Measurements from ENCODE around the gene SEMA7A.

Gene SEMA7A

GRCh38 chr15:74414603-74415338, 19.0 kb downstream of the SEMA7A start:
- DNase-seq: no peak

DNA sequence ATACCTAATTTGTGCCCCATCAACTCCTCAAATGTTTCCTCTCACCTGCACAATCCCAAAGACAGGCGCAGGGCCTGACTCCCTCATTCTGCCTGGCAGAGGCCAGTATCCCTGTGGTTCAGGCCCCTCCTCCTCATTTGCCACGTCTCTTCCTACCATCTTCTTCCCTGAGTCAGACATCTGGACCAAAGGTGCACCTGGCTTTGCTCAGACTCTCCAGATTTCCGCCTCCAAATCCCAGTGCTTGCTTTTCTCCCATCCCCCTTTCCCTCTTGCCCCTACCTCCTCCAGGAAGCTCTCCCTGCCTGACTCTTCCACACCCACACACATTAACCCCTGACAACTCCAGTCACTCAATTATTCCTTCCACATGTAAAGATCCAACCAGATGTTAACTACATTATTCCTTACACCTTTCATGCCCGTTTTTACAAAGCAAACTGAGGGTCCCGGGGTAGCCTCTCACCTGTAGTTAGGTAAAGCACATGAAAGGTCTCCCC, 19.6 kb downstream of the SEMA7A start:
- DNase-seq: no peak

GRCh38 chr15:74413350-74414080, 20.2 kb downstream of the SEMA7A start:
- DNase-seq: no peak

DNA sequence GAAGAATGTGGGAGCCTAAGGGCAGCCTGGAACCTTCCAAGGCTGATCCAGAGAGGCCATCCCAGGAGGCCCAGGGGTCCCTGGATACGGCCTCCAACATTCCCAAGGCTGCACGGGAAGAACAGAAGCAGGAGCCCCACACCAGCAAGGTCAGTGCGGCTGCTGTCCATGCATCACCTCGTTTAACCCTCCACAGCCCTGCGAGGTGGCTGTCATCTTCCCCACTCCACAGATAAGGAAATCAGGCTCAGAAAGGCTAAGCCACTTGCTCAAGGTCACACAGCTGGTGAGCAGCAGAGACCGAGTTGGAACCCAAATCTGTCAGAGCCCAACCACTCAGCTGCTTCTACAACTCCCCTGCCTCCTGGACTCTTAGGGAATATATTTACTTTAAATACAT, 21.6 kb downstream of the SEMA7A start:
- DNase-seq: no peak

GRCh38 chr15:74411686-74412085, 22.1 kb downstream of the SEMA7A start:
- no peak for DNase-seq

DNA sequence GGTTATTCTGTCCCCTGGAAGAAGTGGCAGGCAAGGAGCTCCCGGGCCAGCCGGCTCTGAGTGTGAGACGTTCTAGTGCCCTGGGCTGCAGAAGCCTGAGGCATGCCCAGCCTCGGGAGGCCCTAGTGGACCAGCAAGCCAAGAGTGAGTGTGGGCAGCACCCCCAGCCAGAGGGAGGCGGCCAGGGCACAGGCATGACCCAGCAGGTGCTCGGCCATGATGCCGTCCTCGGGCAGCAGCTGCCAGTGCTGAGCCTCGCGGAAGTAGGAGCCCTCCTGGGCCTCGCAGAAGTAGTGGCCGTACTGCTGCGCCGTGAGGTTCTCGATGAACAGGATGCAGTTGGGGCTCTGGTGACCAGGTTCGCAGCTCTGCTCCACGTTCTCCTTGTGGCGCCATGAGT, 23.3 kb downstream of the SEMA7A start:
- no peak for DNase-seq

DNA sequence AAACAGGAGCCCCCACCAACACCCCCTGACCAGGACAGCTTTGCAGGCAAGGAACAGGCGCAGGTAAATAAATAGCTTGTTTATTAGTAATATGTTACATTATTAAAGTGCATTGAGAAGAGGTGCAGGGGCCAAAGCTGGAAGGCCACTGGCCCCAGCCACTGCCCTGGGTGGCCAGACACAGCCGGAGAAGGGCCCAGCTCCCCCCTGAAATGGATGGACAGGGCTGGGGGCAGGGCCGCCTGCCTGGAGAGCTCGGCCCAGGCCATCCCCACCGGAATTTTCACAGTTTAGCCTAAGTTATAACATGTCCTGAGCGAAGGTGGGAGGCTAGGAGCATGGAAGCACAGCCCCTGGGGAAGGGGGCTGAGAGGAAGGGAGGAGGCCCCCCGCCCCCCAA, 24.5 kb downstream of the SEMA7A start:
- DNase-seq: no peak

DNA sequence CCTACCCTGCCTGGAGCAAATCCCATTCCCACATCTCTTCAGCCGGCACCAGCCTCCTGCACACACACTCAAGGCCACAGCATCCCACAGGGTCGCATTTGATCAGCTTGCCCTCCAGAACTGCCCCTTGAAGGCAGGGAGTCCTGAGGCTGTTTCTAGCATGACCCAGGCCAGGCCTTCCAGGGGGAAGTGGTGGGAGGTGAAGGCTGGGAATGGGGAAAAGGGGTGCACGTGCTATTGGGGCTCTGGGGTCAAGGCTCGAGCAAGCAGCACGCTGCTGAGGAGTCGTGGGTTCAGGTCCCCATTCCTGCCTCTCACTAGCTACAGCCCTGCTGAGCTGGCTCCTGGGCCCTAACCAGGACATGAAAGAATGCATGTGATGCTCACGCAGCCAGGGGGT, 24.9 kb downstream of the SEMA7A start:
- no peak for DNase-seq

DNA sequence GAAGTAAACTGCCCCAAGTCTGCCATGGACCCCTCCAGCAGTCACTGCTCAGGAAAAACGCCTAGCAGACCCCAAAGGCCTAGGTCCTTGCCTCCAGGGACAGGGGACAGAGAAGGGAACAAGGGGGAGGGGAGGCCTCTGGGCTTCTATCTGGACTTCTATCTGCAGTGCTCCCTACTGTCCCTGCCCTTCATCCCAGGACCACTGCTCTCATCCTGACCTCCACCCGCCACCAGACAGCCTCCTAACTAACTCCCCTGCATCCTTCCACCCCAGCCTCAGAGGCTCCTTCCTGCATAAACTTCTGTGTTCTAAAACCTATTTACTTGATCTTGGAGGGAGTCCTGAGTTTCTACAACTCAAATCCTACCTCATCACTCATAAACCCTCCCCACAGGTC, 25.4 kb downstream of the SEMA7A start:
- no peak for DNase-seq

DNA sequence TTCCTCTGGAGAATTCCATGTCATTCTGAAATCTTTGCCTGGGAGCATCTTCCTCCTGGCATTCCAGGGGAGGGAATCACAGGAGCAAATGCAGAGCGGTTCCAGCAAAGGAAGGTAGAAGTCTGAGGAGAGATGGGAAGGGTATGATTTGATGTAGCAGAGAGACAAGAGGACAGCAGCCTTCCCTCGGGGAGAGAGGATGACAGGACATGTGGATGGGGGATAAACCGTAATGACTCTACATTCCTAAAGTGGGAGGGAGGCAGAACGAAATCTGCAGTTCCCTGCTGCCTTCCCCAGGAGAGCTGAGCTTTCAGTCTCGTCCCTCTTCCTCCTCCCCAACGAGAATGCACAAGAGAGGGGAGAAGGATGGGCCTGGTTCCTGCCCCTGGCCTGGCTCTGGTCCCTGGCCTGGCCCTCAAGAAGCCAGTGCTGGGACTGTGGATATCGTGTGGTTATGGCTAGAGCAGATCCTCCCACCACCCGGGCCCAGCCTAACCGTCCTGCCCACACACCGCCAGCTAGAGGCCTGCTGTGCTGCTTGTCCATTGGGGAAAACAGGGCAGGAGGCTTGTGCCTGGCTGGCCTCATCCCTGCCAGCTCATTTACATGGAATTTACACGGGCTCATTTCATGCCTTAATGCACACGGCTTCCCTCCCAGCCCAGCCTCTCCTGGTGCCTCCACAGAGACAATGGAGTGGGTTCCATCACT, 26.6 kb downstream of the SEMA7A start:
- peak; percentile 34 for DNase-seq

DNA sequence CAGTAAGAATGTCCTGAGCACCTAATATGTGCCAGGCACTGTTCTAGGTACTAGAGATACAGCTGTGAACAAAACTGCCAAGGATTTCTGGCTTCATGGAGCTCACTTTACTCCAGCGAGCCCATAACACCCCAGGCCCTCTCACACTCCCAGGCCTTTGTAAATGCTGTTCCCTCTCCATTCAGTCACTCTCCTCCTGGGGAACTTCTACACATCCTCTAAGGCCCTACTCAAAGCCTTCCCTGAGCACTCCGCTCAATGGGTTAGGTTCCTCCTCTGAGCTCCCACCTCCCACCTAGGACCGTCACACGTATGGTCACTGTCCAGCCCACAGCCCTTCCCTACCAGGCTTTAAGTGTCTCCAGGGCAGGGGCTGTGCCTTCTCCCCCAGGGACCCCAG, 27.2 kb downstream of the SEMA7A start:
- no peak for DNase-seq

- DNase-seq: no peak
Measured at GRCh38 chr15:74405823-74406222, 27.9 kb downstream of the SEMA7A start.

DNA sequence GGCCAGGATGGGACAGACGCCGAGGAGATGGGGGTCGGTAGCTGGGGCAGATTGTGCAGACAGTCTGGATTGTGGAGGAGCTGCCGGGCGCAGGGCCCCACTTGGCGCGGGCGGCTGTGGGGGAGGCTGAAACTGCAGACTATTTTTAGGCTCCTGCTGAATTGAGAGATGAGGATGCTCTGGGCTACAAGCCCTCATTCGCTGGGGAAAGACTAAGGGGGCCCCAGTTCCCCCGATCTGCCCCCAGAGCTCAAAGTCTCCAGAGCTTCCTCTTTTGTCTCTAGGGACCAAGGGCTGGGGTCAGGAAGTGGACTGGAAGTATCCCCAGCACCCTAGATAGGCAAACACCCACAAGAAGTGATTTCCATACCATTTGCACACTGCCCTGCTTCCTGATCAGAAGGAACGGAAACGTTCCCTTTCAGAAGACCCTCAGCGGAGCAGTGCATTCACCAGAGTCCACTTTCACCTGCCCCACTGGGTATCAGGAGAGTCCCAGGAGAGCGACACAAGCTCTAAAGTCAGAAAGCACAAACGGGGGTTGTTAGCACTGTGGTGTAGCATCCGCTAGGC, 29.7 kb downstream of the SEMA7A start:
- peak; percentile 66 for DNase-seq

- DNase-seq: no peak
Measured at GRCh38 chr15:74403588-74403919, 30.2 kb downstream of the SEMA7A start.

DNA sequence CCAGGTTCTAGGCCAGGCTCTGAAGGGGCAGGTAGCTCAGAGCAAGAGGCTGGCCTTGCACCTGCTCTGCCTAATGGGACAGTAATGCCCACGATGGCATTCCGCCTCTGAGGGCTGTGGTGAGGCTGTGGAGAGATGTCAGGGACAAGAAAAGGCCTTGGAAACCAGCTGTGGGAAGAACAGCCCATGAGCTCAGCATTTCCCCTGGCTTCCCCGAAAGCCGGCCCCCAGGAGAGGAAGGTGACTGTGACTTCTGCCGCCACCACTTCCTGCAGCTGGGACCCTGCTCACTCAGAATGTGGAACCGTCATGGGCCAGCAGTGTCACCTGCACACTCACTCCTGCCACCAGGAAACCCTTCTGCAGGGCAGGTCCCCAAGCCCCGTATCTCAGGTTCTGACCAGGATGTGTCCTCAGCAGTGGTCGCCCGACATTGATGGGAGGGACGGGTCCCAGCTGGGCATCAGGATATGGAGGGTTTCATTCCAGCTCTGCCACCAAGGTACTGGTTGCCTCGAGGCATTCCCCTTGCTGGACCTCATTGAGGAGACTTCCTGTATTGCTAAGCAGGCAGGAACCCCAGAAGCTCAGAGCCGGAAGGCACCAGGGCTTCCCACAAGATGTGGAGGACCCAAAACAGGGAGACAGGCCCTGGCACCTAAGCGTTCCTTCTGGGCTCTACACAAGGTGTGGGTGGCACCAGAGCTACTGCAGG, 30.7 kb downstream of the SEMA7A start:
- DNase-seq: peak; percentile 90

DNA sequence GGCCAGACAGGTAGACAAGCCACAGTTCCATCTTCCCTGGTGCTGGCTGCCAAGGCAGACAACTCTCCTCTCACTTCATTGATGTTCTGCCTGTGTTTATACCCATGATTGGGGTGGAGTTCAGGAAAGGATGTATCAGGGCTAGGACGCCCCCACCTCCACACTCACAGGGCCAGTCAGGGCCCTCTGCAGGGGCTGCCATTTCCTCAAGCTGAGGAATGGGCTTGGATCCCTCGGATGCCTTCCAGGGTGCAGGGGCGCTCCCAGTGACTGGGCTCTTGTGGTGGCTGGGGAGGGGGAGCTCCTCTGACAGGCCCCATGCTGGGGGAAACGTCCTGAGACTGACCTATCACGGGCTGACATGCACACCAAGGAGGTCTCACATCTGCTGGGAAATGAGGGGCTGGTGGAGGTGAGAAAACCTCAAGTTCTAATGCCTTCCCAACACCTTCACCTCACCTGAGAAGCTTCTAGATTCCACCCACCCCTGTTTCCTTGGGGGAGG, 31.4 kb downstream of the SEMA7A start:
- no peak for DNase-seq

GRCh38 chr15:74400915-74401757, 32.6 kb downstream of the SEMA7A start:
- DNase-seq: peak; percentile 71

DNA sequence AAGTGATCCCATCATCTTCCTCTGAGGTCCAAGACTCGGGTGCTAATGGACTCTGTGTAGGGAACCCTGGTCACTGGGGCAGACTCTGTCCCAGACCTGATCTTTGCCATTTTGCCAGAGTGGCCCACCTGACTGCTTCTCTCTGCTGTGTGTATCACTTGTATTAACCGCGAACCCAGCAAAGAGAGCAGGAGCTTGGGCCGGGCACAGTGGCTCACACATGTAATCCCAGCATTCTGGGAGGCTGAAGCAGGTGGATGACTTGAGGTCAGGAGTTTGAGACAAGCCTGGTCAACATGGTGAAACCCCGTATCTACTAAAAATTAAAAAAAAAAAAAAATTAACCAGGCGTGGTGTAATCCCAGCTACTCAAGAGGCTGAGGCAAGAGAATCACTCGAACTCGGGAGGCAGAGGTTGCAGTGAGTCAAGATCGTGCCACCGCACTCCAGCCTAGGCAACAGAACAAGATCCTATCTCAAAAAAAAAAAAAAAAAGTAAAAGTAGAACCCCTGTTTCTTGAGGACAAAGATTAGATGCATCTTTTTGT, 33.4 kb downstream of the SEMA7A start:
- peak; percentile 68 for DNase-seq

GRCh38 chr15:74399511-74400312, 34.0 kb downstream of the SEMA7A start:
- peak; percentile 79 for DNase-seq

DNA sequence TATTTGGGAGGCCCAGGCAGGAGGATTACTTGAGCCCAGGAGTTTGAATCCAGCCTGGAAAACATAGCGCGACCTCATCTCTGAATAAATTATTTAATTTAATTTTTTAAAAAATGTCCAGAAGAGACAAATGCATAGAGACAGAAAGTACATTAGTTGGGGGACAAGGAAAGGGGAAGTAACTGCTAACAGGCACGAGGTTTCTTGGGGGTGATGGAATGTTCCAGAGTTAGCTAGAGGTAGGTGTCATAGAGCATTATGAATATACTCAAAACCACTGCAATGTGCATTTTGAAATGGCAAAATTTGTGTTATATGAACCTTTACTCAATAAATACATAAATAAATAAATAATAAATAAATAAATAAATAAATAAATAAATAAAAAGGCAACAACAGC, 34.7 kb downstream of the SEMA7A start:
- no peak for DNase-seq
